H9 (cell line): ENCODE measurements around the gene MRPL57. TPM values are rescaled to one million over a fixed set of nuclear protein-coding genes. Genes with fewer than 3 reads are reported as not detected.
A peak's percentile ranks its signal among the peaks of the same experiment; 100 is the strongest.

Experiments
- DNase-seq: peaks from one replicate; pipeline ENCODE4 v3.0.0-alpha.2; 2017
- H2AFZ ChIP-seq: one replicate; pipeline ENCODE4 v1.6.1; 2013; ENCODE audit warnings: mild to moderate bottlenecking, low read length, control low read depth, moderate library complexity
- H2AK5ac ChIP-seq: 2 replicates; pipeline ENCODE4 v1.6.1; 2013; ENCODE audit warnings: low read length, control low read depth, mixed read lengths; ENCODE audit not compliant: insufficient read length
- H2BK120ac ChIP-seq: one replicate; pipeline ENCODE4 v1.6.1; 2013; ENCODE audit warnings: low read depth, mild to moderate bottlenecking, low read length, control low read depth, inconsistent platforms; ENCODE audit not compliant: poor library complexity, severe bottlenecking
- H2BK12ac ChIP-seq: 2 replicates; pipeline ENCODE4 v1.6.1; 2013; ENCODE audit warnings: low read length, control low read depth, mixed read lengths, low read depth; ENCODE audit not compliant: insufficient read length
- H2BK15ac ChIP-seq: 2 replicates; pipeline ENCODE4 v1.6.1; 2013; ENCODE audit warnings: low read depth, low read length, control low read depth
- H2BK20ac ChIP-seq: one replicate; pipeline ENCODE4 v1.6.1; 2013; ENCODE audit warnings: low read depth, mild to moderate bottlenecking, low read length, control low read depth, inconsistent platforms; ENCODE audit not compliant: poor library complexity, severe bottlenecking
- H2BK5ac ChIP-seq: 2 replicates; pipeline ENCODE4 v1.6.1; 2013; ENCODE audit warnings: low read length, control low read depth, mixed read lengths; ENCODE audit not compliant: insufficient read length
- H3K14ac ChIP-seq: 2 replicates; pipeline ENCODE4 v1.6.1; 2013; ENCODE audit warnings: low read length, control low read depth; ENCODE audit not compliant: insufficient read depth
- H3K18ac ChIP-seq: 2 replicates; pipeline ENCODE4 v1.6.1; 2013; ENCODE audit warnings: low read depth, mild to moderate bottlenecking, mixed read lengths, low read length, control low read depth; ENCODE audit not compliant: insufficient read length
- H3K23ac ChIP-seq: 2 replicates; pipeline ENCODE4 v1.6.1; 2013; ENCODE audit warnings: low read length, control low read depth, mixed read lengths, low read depth; ENCODE audit not compliant: insufficient read length
- H3K23me2 ChIP-seq: 2 replicates; pipeline ENCODE4 v1.6.1; 2013; ENCODE audit warnings: low read depth, mild to moderate bottlenecking, mixed read lengths, low read length, control low read depth; ENCODE audit not compliant: insufficient read length, poor library complexity, severe bottlenecking
- H3K27ac ChIP-seq: 2 replicates; pipeline ENCODE4 v1.5.1; 2013; ENCODE audit warnings: low read length, control low read depth, mixed read lengths, low read depth; ENCODE audit not compliant: insufficient read length
- H3K27me3 ChIP-seq: 2 replicates; pipeline ENCODE4 v1.6.1; 2013; ENCODE audit warnings: low read length, control low read depth, inconsistent platforms; ENCODE audit not compliant: insufficient read depth
- H3K4ac ChIP-seq: 2 replicates; pipeline ENCODE4 v1.6.1; 2013; ENCODE audit warnings: low read depth, mild to moderate bottlenecking, control low read depth, inconsistent platforms, low read length, moderate library complexity
- H3K4me1 ChIP-seq: 2 replicates; pipeline ENCODE4 v1.6.1; 2013; ENCODE audit warnings: low read length, control low read depth, inconsistent platforms; ENCODE audit not compliant: insufficient read depth
- H3K4me2 ChIP-seq: 2 replicates; pipeline ENCODE4 v1.6.1; 2013; ENCODE audit warnings: low read length, control low read depth, mixed read lengths; ENCODE audit not compliant: insufficient read length, insufficient read depth
- H3K56ac ChIP-seq: 2 replicates; pipeline ENCODE4 v1.6.1; 2013; ENCODE audit warnings: low read depth, mild to moderate bottlenecking, mixed read lengths, low read length, control low read depth; ENCODE audit not compliant: insufficient read length
- H3K79me1 ChIP-seq: 2 replicates; pipeline ENCODE4 v1.6.1; 2013; ENCODE audit warnings: low read depth, mild to moderate bottlenecking, moderate library complexity, low read length, control low read depth, inconsistent platforms; ENCODE audit not compliant: insufficient read depth, poor library complexity, severe bottlenecking
- H3K79me2 ChIP-seq: 2 replicates; pipeline ENCODE4 v1.6.1; 2013; ENCODE audit warnings: low read length, control low read depth, inconsistent platforms; ENCODE audit not compliant: insufficient read depth
- H3K9ac ChIP-seq: 2 replicates; pipeline ENCODE4 v1.6.1; 2013; ENCODE audit warnings: low read length, control low read depth, mixed read lengths; ENCODE audit not compliant: insufficient read length; ENCODE audit errors: extremely low read depth
- H3K9me3 ChIP-seq: one replicate; pipeline ENCODE4 v1.6.1; 2013; ENCODE audit warnings: low read depth, low read length, inconsistent platforms; ENCODE audit not compliant: control insufficient read depth
- H3T11ph ChIP-seq: one replicate; pipeline ENCODE4 v1.6.1; 2013; ENCODE audit warnings: mild to moderate bottlenecking, low read length, control low read depth, inconsistent platforms
- H4K20me1 ChIP-seq: one replicate; pipeline ENCODE4 v1.6.1; 2013; ENCODE audit not compliant: control insufficient read depth, insufficient read length, insufficient read depth
- H4K5ac ChIP-seq: 2 replicates; pipeline ENCODE4 v1.6.1; 2013; ENCODE audit warnings: low read depth, mild to moderate bottlenecking, mixed read lengths, low read length, control low read depth; ENCODE audit not compliant: insufficient read length
- H4K8ac ChIP-seq: replicated peaks from 2 replicates; pipeline ENCODE4 v1.6.1; 2013; ENCODE audit warnings: low read length, control low read depth, mixed read lengths, low read depth; ENCODE audit not compliant: insufficient read length
- H4K91ac ChIP-seq: 2 replicates; pipeline ENCODE4 v1.6.1; 2013; ENCODE audit warnings: low read depth, mild to moderate bottlenecking, moderate library complexity, mixed read lengths, low read length, control low read depth; ENCODE audit not compliant: insufficient read length
- H3K27ac Mint-ChIP-seq, 3 experiments: 2 replicates in 2 of 3; 3 replicates in 1 of 3; pipeline ENCODE4 v1.8.0; 2020 to 2021; ENCODE audit warnings: mixed read lengths in 3 of 3, mild to moderate bottlenecking in 1 of 3, moderate library complexity in 1 of 3
- H3K27me3 Mint-ChIP-seq: 2 replicates; pipeline ENCODE4 v1.8.0; 2021; ENCODE audit warnings: low read depth, mild to moderate bottlenecking, moderate library complexity, mixed read lengths
- H3K36me3 Mint-ChIP-seq, 3 experiments: 2 replicates in 2 of 3; 3 replicates in 1 of 3; pipeline ENCODE4 v1.8.0; 2020 to 2021; ENCODE audit warnings: low read depth in 3 of 3, mixed read lengths in 3 of 3; ENCODE audit not compliant: insufficient read depth in 1 of 3
- H3K4me1 Mint-ChIP-seq, 2 experiments: 2 replicates each; pipeline ENCODE4 v1.8.0; 2020; ENCODE audit warnings: mixed read lengths in 2 of 2
- H3K4me3 Mint-ChIP-seq, 2 experiments: 2 replicates in 1 of 2; 3 replicates in 1 of 2; pipeline ENCODE4 v1.8.0; 2020 to 2021; ENCODE audit warnings: mild to moderate bottlenecking in 2 of 2, mixed read lengths in 2 of 2, moderate library complexity in 1 of 2
- H3K9me3 Mint-ChIP-seq, 2 experiments: 2 replicates in 1 of 2; 3 replicates in 1 of 2; pipeline ENCODE4 v1.8.0; 2020; ENCODE audit warnings: mild to moderate bottlenecking in 2 of 2, mixed read lengths in 2 of 2, moderate library complexity in 1 of 2
- WGBS: extraction: QIAGEN DNeasy Blood & Tissue Kit; methylation state at CpG from one replicate; pipeline ENCODE4 v1.1.7; 2013; ENCODE audit warnings: missing lambda C conversion rate, low lambda C conversion rate, mixed read lengths; ENCODE audit not compliant: insufficient read length; ENCODE audit errors: extremely low coverage; 5-methylcytosine and 5-hydroxymethylcytosine counted together
- total RNA-seq: library from RNA; stranded (reverse); gene quantifications from 2 replicates; pipeline ENCODE4 v1.2.1, GENCODE V29; 2021
- TF ChIP-seq, protein P1 (sequence below): fragments of 200-600 bp; sonication (generic); conservative IDR thresholded peaks from 3 replicates; pipeline ENCODE4 v1.8.0; 2021; ENCODE audit warnings: antibody characterized with exemption, mild to moderate bottlenecking

The MRPL57 gene
- total RNA-seq, 1 experiment from 2014 or later, result 33.2 TPM

DNA sequence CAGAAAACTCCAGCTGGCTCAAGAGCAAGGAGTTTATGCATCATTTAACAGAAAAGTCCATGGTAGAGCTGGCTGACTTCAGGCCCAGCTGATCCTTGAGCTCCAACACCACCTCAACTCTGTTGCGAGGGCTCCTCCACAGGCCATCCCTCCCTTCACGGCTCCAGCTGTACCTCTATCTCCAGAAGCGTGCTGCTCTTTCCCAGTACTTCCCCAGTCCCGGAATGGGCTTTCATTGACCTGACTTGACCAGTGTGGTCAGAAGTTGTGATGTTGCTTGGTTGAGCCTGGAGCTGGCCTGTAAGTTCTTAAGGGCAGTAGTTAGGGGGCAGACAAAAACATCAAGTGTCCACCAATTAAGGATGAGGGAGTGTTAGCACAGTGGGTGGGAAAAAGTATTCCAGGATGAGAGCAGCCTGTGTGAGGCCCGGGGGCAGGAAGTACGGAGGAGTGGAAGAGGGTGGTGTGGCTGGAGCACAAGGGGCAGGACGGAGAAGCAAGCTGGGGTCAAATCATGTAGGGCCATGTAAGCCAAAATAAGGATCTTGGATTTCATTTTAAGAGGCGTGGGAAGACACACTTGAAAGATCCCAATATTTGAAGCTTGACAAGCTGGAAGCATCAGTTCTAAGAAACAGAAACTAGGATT lies 24.1 kb upstream of the MRPL57 start:
- no peak overlapping the region for H3K56ac ChIP-seq
- no peak overlapping the region for H3K4me2 ChIP-seq
- peak overlapping the region in 2 of 3 experiments; percentile 24 to 48; a peak in 4 of 7 replicates for H3K27ac Mint-ChIP-seq
- H3K4me3 Mint-ChIP-seq, result no peak overlapping the region
- no peaks in the 10 kb centered on the region for H4K20me1 ChIP-seq
- no peak overlapping the region for H3K4ac ChIP-seq
- H4K8ac ChIP-seq, result no peak overlapping the region
- H3T11ph ChIP-seq, result no peak overlapping the region
- no peak overlapping the region for H2AFZ ChIP-seq
- no peak overlapping the region for H4K5ac ChIP-seq
- H3K36me3 Mint-ChIP-seq, result peaks cover 19 to 39% (median 29%) of the 10 kb centered on the region in 3 experiments
- H2AK5ac ChIP-seq, result no peak overlapping the region
- no peak overlapping the region for H2BK12ac ChIP-seq
- H3K23me2 ChIP-seq, result no peaks in the 10 kb centered on the region
- H3K23ac ChIP-seq, result no peak overlapping the region
- no peaks in the 10 kb centered on the region for H3K79me1 ChIP-seq
- no peak overlapping the region for H2BK20ac ChIP-seq
- H3K27me3 ChIP-seq, result no peaks in the 10 kb centered on the region
- peaks cover 3% of the 10 kb centered on the region; the same call in 1 of the 2 replicates for H3K4me1 ChIP-seq
- H4K91ac ChIP-seq, result no peak overlapping the region
- TF ChIP-seq, protein P1, sequence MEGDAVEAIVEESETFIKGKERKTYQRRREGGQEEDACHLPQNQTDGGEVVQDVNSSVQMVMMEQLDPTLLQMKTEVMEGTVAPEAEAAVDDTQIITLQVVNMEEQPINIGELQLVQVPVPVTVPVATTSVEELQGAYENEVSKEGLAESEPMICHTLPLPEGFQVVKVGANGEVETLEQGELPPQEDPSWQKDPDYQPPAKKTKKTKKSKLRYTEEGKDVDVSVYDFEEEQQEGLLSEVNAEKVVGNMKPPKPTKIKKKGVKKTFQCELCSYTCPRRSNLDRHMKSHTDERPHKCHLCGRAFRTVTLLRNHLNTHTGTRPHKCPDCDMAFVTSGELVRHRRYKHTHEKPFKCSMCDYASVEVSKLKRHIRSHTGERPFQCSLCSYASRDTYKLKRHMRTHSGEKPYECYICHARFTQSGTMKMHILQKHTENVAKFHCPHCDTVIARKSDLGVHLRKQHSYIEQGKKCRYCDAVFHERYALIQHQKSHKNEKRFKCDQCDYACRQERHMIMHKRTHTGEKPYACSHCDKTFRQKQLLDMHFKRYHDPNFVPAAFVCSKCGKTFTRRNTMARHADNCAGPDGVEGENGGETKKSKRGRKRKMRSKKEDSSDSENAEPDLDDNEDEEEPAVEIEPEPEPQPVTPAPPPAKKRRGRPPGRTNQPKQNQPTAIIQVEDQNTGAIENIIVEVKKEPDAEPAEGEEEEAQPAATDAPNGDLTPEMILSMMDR, result no peak; the same call in 2 of the 3 replicates
- H3K4me1 Mint-ChIP-seq, result peaks cover 25 to 33% of the 10 kb centered on the region in 2 experiments
- no peak overlapping the region for H2BK120ac ChIP-seq
- H2BK5ac ChIP-seq, result no peak overlapping the region
- H2BK15ac ChIP-seq, result no peak overlapping the region
- no peak overlapping the region for H3K27ac ChIP-seq
- no peaks in the 10 kb centered on the region for H3K9me3 Mint-ChIP-seq
- WGBS, result no CpG with 5 or more reads among the region's 8 CpGs
- no peak overlapping the region for H3K18ac ChIP-seq
- no peaks in the 10 kb centered on the region for H3K79me2 ChIP-seq
- no peak overlapping the region for H3K9ac ChIP-seq
- H3K14ac ChIP-seq, result no peak overlapping the region
- H3K9me3 ChIP-seq, result no peaks in the 10 kb centered on the region
- no peaks in the 10 kb centered on the region for H3K27me3 Mint-ChIP-seq
- peak; percentile 42 for DNase-seq
